GM12864 (cell line): ENCODE measurements around the gene LOC128125822.

ENCODE experiments used
- DNase-seq: peaks from one replicate; pipeline ENCODE4 v3.0.0-alpha.2; 2011; ENCODE audit warnings: low read depth
- H3K4me3 ChIP-seq: 2 replicates; pipeline ENCODE4 v1.5.1; 2011; ENCODE audit warnings: mild to moderate bottlenecking, low read depth, low read length, control low read depth
- CTCF ChIP-seq: IDR thresholded peaks from 2 replicates; pipeline ENCODE4 v1.5.1; 2011; ENCODE audit warnings: low read depth, mild to moderate bottlenecking, moderate library complexity, low read length, control low read depth, inconsistent platforms; ENCODE audit errors: missing control alignments

The LOC128125822 gene

GRCh38 chr6:63597141-63598048, 25.1 kb downstream of the LOC128125822 start:
- no peak for DNase-seq
- peak overlapping the region; percentile 69; the same call in 1 of the 2 replicates for H3K4me3 ChIP-seq
- TF ChIP-seq CTCF: no peak

GRCh38 chr6:63598049-63599036, 26.1 kb downstream of the LOC128125822 start:
- H3K4me3 ChIP-seq: peak overlapping the region; percentile 69
- DNase-seq: peak; percentile 69
- TF ChIP-seq CTCF: peak; percentile 95

GRCh38 chr6:63599243-63599642, 27.0 kb downstream of the LOC128125822 start:
- DNase-seq: no peak
- TF ChIP-seq CTCF: no peak
- H3K4me3 ChIP-seq: no peak overlapping the region

GRCh38 chr6:63600136-63600535, 27.9 kb downstream of the LOC128125822 start:
- no peak for DNase-seq
- no peak overlapping the region for H3K4me3 ChIP-seq
- no peak for TF ChIP-seq CTCF

- DNase-seq: no peak
- no peak for TF ChIP-seq CTCF
- no peak overlapping the region for H3K4me3 ChIP-seq
Measured at GRCh38 chr6:63609231-63609630, 37.0 kb downstream of the LOC128125822 start.

GRCh38 chr6:63610944-63611343, 38.7 kb downstream of the LOC128125822 start:
- no peak for TF ChIP-seq CTCF
- H3K4me3 ChIP-seq: no peak overlapping the region
- no peak for DNase-seq
